ENCODE results near the gene AATF.

AATF gene

DNA sequence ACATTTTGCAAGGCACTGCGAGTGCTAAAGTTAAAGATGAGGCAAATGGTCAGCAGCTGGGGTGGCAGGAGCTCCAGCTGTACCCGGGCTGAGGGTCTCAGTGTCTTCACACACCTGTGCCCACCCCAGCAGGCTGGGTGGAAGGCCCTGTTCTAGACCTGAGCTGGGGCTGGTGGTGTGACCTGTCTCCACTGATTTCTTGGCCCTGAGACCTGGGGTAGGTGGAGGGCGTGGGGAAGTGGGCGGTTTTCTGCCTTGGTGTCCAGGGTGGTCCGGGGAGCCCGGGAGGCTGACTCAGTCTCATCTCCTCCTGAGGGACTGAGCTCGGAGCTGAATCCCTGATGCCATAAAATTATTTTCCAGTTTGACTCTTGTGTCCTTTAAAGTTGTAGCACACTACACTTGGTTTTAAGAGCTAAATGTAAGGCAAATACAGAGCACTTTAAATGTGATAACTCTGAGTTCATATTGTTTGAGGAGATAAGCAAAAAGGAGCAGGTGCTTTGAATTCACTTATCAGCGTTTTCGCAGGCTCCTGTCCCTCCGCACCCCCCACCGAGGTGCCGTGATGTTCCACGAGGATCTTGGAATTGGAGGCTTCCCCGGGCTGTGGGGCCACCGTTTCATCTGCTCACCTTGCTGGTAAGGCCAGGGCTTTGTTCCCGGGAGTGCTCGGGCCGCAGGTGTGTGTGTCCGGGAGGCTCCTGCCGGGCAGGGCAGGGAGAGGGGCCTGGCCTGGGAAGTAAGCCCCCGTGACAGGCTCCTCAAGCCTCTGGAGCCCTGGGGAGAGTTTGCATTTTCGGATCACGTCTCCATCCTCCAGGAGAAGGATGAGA, 117.0 kb downstream of the AATF start:
- Histone ChIP-seq H3K9me3 (ENCODE audit: low read length) (no peaks in the 10 kb centered on the region), H3F3A (ENCODE audit: insufficient read depth, low read length) (no peaks in the 10 kb centered on the region), H3K27ac (ENCODE audit: low read depth, low read length, poor library complexity, severe bottlenecking) (no peak overlapping the region), H3K4me1 (ENCODE audit: insufficient read depth, low read length, severe bottlenecking) (no peaks in the 10 kb centered on the region), H3K9ac (ENCODE audit: low read length) (no peak overlapping the region), H3K4me2 (ENCODE audit: low read length) (no peak overlapping the region), H2AFZ (ENCODE audit: low read length) (no peak overlapping the region), H3K36me3 (ENCODE audit: insufficient read depth, low read length) (no peaks in the 10 kb centered on the region), H3K9me2 (ENCODE audit: low read depth, low read length) (no peaks in the 10 kb centered on the region), H3K27me3 (ENCODE audit: insufficient read depth, low read length) (peaks cover 8% of the 10 kb centered on the region; the same call in 1 of the 2 replicates), H3K79me2 (ENCODE audit: insufficient read depth, low read length) (no peaks in the 10 kb centered on the region), H3K4me3 (ENCODE audit: low read depth, low read length, poor library complexity, severe bottlenecking) (no peak overlapping the region), H4K20me1 (ENCODE audit: insufficient read depth, low read length) (no peaks in the 10 kb centered on the region)
- no peak for TF ChIP-seq CTCF (IDR thresholded peaks at IDR 0.05; ENCODE audit: low read length)
- no peak for TF ChIP-seq EZH2 (IDR thresholded peaks at IDR 0.05; ENCODE audit: borderline replicate concordance, low read length)

DNA sequence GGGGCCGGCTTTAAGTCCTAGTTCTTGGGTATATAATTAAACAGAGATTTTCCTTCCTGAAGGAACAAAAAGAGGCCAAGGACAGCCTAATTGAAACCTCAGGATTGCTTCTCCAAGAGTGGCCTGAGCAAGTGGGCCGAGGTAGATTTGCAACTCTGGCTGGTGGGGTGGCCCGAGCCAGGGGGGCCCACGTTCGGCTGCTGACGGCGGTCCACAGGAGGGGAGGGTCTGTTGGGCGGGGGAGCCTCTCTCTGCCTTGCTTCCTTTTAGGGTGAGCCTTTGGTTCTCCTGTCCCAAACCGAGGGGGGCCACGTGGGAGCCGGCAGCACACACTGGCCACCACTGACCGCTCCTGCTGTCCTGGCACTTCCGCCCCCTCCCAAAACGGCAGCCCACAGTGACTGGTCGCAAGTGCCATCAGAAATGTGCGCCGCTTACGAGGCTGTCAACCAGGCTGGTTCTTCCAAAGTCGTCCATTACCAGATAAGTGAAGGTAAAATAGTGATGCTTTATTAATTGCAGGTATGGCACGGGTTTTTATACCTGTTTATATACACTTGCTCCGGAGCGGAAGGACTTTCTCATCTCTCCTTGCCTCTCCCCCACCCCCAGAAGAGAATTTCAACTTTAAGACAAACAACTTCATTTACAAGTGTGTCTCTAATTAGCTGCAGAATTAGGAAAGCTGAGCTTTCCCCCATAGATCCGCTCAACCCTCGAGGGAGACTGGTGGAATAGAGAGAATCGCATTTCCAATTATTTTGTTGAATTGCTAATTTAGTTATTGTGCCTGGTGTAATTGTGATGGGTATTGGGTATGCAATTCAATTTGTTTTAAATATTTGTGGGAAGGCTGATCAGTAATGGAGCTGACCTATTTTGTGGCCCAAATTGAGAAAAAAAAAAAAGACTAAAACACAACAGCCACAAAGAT, 117.8 kb downstream of the AATF start:
- H3K27me3 ChIP-seq (ENCODE audit: insufficient read depth, low read length): peaks cover 8% of the 10 kb centered on the region; the same call in 1 of the 2 replicates
- H3K27ac ChIP-seq (ENCODE audit: low read depth, low read length, poor library complexity, severe bottlenecking): no peak overlapping the region
- no peaks in the 10 kb centered on the region for H3K9me2 ChIP-seq (ENCODE audit: low read depth, low read length)
- H3K79me2 ChIP-seq (ENCODE audit: insufficient read depth, low read length): no peaks in the 10 kb centered on the region
- no peak overlapping the region for H3K4me2 ChIP-seq (ENCODE audit: low read length)
- no peaks in the 10 kb centered on the region for H3F3A ChIP-seq (ENCODE audit: insufficient read depth, low read length)
- no peaks in the 10 kb centered on the region for H4K20me1 ChIP-seq (ENCODE audit: insufficient read depth, low read length)
- H3K36me3 ChIP-seq (ENCODE audit: insufficient read depth, low read length): no peaks in the 10 kb centered on the region
- no peaks in the 10 kb centered on the region for H3K4me1 ChIP-seq (ENCODE audit: insufficient read depth, low read length, severe bottlenecking)
- TF ChIP-seq CTCF (IDR thresholded peaks at IDR 0.05; ENCODE audit: low read length) (no peak), EZH2 (IDR thresholded peaks at IDR 0.05; ENCODE audit: borderline replicate concordance, low read length) (no peak)
- no peak overlapping the region for H3K4me3 ChIP-seq (ENCODE audit: low read depth, low read length, poor library complexity, severe bottlenecking)
- no peaks in the 10 kb centered on the region for H3K9me3 ChIP-seq (ENCODE audit: low read length)
- H2AFZ ChIP-seq (ENCODE audit: low read length): no peak overlapping the region
- no peak overlapping the region for H3K9ac ChIP-seq (ENCODE audit: low read length)

DNA sequence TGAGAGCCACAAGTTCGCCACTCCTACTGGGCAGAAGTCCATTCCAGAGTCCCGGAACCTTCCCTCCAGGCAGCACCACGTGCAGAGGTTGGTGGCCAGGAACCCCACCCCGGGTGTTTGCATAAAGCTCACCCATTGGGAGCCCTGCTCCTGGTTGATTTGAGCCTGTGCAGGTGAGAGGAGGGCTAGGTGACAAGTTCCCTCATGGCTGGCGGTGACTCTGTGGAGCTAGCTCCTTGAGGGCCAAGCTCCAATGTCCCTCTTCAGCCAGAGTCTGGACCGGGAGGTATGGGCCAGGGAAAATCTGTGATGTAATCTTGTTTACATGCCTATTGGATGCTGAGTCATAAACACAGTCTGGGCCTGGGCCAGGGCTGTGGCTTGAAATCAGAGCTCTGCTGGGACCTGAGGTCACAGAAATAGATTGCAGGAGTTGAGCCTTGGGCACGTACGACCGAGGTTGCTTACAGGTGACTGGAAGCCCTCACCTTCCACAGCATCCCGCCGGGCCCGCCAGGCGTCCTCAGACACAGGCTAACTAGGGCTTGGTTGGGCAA, 118.9 kb downstream of the AATF start:
- TF ChIP-seq EZH2 (IDR thresholded peaks at IDR 0.05; ENCODE audit: borderline replicate concordance, low read length) (no peak), CTCF (IDR thresholded peaks at IDR 0.05; ENCODE audit: low read length) (no peak)
- no peak overlapping the region for H3K9ac ChIP-seq (ENCODE audit: low read length)
- no peaks in the 10 kb centered on the region for H3K9me2 ChIP-seq (ENCODE audit: low read depth, low read length)
- no peak overlapping the region for H2AFZ ChIP-seq (ENCODE audit: low read length)
- H3K79me2 ChIP-seq (ENCODE audit: insufficient read depth, low read length): no peaks in the 10 kb centered on the region
- H3K4me2 ChIP-seq (ENCODE audit: low read length): no peak overlapping the region
- no peaks in the 10 kb centered on the region for H3K4me1 ChIP-seq (ENCODE audit: insufficient read depth, low read length, severe bottlenecking)
- no peaks in the 10 kb centered on the region for H3F3A ChIP-seq (ENCODE audit: insufficient read depth, low read length)
- H3K9me3 ChIP-seq (ENCODE audit: low read length): no peaks in the 10 kb centered on the region
- peaks cover 8% of the 10 kb centered on the region; the same call in 1 of the 2 replicates for H3K27me3 ChIP-seq (ENCODE audit: insufficient read depth, low read length)
- no peaks in the 10 kb centered on the region for H4K20me1 ChIP-seq (ENCODE audit: insufficient read depth, low read length)
- H3K27ac ChIP-seq (ENCODE audit: low read depth, low read length, poor library complexity, severe bottlenecking): no peak overlapping the region
- H3K4me3 ChIP-seq (ENCODE audit: low read depth, low read length, poor library complexity, severe bottlenecking): no peak overlapping the region
- H3K36me3 ChIP-seq (ENCODE audit: insufficient read depth, low read length): no peaks in the 10 kb centered on the region
